ENCODE data around the gene MFN2.
A peak's percentile ranks its signal among the peaks of the same experiment; 100 is the strongest.

Gene MFN2

DNA sequence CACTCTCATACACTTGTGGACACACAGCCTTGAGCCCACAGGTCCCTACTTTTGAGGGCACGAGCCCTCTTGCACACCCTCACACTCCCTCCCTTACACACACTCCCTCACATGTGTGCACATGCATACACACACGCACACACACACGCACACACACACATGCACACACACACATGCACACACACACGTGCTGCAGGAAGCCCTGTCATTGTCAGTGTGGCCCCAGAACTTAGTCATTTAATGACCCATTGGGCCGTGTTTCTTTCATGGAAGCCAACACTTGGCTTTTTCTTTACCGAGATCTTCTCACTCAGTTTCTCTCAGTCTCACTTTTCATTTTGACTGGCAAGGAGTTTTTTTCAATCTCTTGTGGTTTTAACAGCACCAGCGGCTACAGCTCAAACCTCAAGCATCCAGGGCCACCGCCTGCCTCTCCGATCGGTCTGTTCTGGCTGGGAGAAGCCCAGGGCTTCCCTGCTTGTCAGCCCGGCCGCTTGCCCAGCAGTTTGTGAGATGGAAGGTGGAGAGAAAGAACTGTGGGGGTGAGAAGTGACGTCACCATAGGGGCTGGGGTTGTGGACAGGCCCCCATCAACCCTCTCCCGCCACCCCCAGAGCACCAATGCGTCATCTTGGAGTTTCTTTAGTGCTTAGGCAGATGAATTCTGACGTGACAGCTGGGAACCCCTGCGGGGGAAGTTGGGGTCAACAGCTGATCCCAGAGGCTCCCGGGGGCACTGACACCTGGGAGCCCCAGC lies 67.1 kb downstream of the MFN2 start:
- peaks cover 32% of the 10 kb centered on the region for H3K27me3 Mint-ChIP-seq
- no peak overlapping the region for H3K27ac Mint-ChIP-seq
- CTCF ChIA-PET, result interaction anchor here (0.6 to 2.5 kb wide), 4 partner anchors 10 to 32 kb away, joined by 3 to 12 read pairs (median 4); no protein-coding TSS in a partner anchor
- no peak overlapping the region for H3K4me3 Mint-ChIP-seq
- H3K4me1 Mint-ChIP-seq, result peaks cover 9% of the 10 kb centered on the region
- DNase-seq, result peak; percentile 75
- no peaks in the 10 kb centered on the region for H3K36me3 Mint-ChIP-seq
- H3K9me3 Mint-ChIP-seq, result no peaks in the 10 kb centered on the region

DNA sequence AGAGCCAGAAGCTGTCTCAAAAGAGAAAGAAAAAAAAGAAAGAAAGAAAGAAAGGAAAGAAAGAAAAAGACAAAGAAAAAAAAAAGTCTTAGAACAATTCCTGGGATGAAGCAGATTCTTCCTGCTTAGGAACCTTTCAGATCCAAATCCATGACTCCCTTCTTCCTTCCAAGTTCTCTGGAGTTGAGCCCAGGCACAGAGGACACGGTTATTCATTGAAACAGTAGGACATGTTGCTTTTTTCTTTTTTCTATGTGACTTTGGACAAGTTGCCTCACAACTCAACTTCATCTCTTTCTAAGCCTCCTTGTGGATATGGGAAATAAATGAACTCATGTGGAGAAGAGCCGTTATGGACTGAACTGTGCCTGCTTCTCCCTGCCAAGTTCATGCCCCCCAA lies 68.1 kb downstream of the MFN2 start:
- Mint-ChIP-seq H3K4me1 (peaks cover 16% of the 10 kb centered on the region), H3K4me3 (no peak overlapping the region), H3K27ac (no peak overlapping the region), H3K9me3 (no peaks in the 10 kb centered on the region), H3K36me3 (no peaks in the 10 kb centered on the region), H3K27me3 (peaks cover 37% of the 10 kb centered on the region)
- no peak for DNase-seq
- CTCF ChIA-PET, result no interaction called here

- CTCF ChIA-PET, result interaction anchor here (0.6 to 2.2 kb wide), 4 partner anchors 14 to 31 kb away, joined by 3 to 9 read pairs (median 5); partner anchors contain the start of gene TNFRSF8
- DNase-seq, result no peak
- no peaks in the 10 kb centered on the region for H3K36me3 Mint-ChIP-seq
- H3K27ac Mint-ChIP-seq, result no peak overlapping the region
- peaks cover 30% of the 10 kb centered on the region for H3K27me3 Mint-ChIP-seq
- peaks cover 16% of the 10 kb centered on the region for H3K4me1 Mint-ChIP-seq
- H3K9me3 Mint-ChIP-seq, result no peaks in the 10 kb centered on the region
- no peak overlapping the region for H3K4me3 Mint-ChIP-seq
Observed at GRCh38 chr1:12049616-12050015, 69.4 kb downstream of the MFN2 start.

- H3K9me3 Mint-ChIP-seq, result no peaks in the 10 kb centered on the region
- no peaks in the 10 kb centered on the region for H3K36me3 Mint-ChIP-seq
- no peak overlapping the region for H3K4me3 Mint-ChIP-seq
- H3K27me3 Mint-ChIP-seq, result peaks cover 17% of the 10 kb centered on the region
- CTCF ChIA-PET, result interaction anchor here (1.7 kb wide), 2 partner anchors 14 to 28 kb away, joined by 3 to 6 read pairs; no protein-coding TSS in a partner anchor
- DNase-seq, result no peak
- H3K27ac Mint-ChIP-seq, result peak overlapping the region; percentile 31
- peaks cover 14% of the 10 kb centered on the region for H3K4me1 Mint-ChIP-seq
Observed at GRCh38 chr1:12051361-12051760, 71.1 kb downstream of the MFN2 start.

DNA sequence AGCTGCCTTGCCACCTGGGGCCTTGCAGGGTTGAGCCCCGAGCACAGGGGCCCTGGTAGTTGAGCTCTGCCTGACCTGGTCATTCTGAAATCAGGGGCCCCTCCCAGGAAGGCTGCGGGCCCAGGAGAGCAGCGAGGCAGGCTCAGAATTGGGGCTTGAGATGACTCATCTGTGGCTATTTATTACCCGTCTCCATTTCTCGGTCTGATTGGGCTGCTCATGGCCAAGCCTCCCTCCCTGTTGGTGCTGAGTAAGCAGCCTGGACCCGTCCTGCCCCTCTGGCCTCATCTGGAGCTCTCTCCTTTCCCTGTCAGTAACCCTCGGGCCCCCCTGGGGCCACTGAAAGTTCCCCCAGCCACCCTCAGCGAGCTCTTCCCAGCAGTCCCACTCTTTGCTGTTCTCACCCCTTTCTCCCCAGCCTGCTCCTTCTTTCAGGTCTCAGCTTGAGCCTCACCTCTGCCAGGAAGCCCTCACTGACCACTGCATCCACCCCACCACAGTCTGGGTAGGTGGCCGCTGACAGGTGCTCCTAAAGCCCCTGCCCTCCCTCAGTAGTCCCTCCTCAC lies 71.8 kb downstream of the MFN2 start:
- peak overlapping the region; percentile 19 for H3K27ac Mint-ChIP-seq
- peaks cover 14% of the 10 kb centered on the region for H3K4me1 Mint-ChIP-seq
- no peaks in the 10 kb centered on the region for H3K36me3 Mint-ChIP-seq
- no peak for DNase-seq
- H3K9me3 Mint-ChIP-seq, result no peaks in the 10 kb centered on the region
- H3K27me3 Mint-ChIP-seq, result peaks cover 15% of the 10 kb centered on the region
- no peak overlapping the region for H3K4me3 Mint-ChIP-seq
- CTCF ChIA-PET, result interaction anchor here (1.7 kb wide), 2 partner anchors 14 to 27 kb away, joined by 3 to 6 read pairs; no protein-coding TSS in a partner anchor

- Mint-ChIP-seq H3K36me3 (no peaks in the 10 kb centered on the region), H3K4me1 (peaks cover 14% of the 10 kb centered on the region), H3K9me3 (no peaks in the 10 kb centered on the region), H3K4me3 (no peak overlapping the region), H3K27ac (no peak overlapping the region), H3K27me3 (peaks cover 15% of the 10 kb centered on the region)
- CTCF ChIA-PET, result interaction anchor here (1.1 to 1.7 kb wide), 2 partner anchors 15 to 37 kb away, joined by 3 read pairs; no protein-coding TSS in a partner anchor
- no peak for DNase-seq
Observed at GRCh38 chr1:12052997-12053686, 72.9 kb downstream of the MFN2 start.

DNA sequence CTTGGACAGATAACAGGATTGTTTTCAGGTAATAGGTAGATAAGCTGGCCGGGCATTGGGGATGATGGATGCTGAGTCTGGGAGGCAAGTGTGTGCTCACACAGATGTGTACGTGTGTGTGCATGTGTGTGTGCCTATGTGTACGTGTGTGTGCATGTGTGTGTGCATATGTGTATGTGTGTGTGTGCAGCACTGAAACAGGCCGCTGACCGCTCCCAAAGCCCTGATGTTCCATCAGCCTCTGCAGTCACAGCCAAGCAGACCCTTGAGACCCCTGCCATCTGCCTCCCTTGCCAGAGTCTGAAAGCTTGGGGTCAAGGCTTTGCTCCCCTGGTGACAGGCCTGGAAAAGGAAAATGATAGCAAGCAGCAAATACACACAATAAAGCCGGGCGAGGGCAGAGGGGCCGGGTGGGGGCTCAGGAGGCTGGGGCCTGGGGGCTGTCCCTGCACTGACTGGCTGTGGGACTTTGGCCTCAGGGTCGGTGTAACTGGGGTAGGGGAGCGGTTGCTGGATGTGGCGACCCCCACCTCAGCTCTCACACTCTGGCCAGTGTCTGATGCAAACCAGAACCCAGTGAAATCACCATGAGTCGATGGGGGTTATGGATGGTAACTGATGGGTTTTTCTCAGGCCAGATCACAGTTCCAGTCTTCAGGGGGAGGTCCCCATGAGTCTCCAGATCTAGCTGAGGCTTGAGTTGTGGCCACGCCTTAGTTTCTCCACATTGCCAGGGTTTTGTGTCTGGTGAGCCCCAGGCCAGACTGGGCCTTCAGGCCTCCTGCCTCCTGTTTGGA lies 73.7 kb downstream of the MFN2 start:
- no peak overlapping the region for H3K27ac Mint-ChIP-seq
- DNase-seq, result no peak
- no peaks in the 10 kb centered on the region for H3K36me3 Mint-ChIP-seq
- no peaks in the 10 kb centered on the region for H3K9me3 Mint-ChIP-seq
- H3K4me3 Mint-ChIP-seq, result no peak overlapping the region
- CTCF ChIA-PET, result interaction anchor here (1.1 kb wide), 1 partner anchor 38 kb away, joined by 3 read pairs; no protein-coding TSS in a partner anchor
- H3K4me1 Mint-ChIP-seq, result peaks cover 14% of the 10 kb centered on the region
- peaks cover 22% of the 10 kb centered on the region for H3K27me3 Mint-ChIP-seq

- no peak overlapping the region for H3K4me3 Mint-ChIP-seq
- peaks cover 22% of the 10 kb centered on the region for H3K4me1 Mint-ChIP-seq
- no peak overlapping the region for H3K27ac Mint-ChIP-seq
- DNase-seq, result no peak
- CTCF ChIA-PET, result interaction anchor here (0.8 to 1.2 kb wide), 2 partner anchors 11 to 16 kb away, joined by 3 read pairs; no protein-coding TSS in a partner anchor
- peaks cover 31% of the 10 kb centered on the region for H3K27me3 Mint-ChIP-seq
- H3K9me3 Mint-ChIP-seq, result no peaks in the 10 kb centered on the region
- no peaks in the 10 kb centered on the region for H3K36me3 Mint-ChIP-seq
Observed at GRCh38 chr1:12055259-12055658, 75.0 kb downstream of the MFN2 start.

DNA sequence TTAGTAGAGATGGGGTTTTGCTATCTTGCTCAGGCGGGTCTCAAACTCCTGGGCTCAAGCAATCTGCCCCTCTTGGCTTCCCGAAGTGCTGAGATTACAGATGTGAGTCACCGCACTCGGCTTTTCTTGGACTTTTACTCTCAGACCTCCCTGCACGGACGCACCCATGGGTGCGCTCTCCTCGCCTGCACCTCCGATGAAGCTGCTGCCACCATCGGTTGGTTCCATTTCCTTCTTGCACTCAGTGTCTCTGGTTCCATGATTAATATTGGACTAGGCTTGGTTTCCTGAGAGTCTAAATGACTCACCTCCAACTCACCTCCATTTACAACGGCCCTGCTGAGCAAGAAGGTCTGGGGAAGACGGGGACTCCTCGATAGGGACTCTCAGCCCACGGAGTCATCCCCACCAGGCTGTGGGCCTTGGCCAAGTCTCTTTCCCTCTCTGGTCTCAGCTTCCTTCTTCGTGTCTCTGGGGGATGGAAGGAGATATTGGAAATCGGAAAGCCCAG lies 76.1 kb downstream of the MFN2 start:
- Mint-ChIP-seq H3K27ac (no peak overlapping the region), H3K4me1 (peaks cover 22% of the 10 kb centered on the region), H3K9me3 (no peaks in the 10 kb centered on the region), H3K4me3 (no peak overlapping the region), H3K27me3 (peaks cover 37% of the 10 kb centered on the region), H3K36me3 (no peaks in the 10 kb centered on the region)
- no peak for DNase-seq
- CTCF ChIA-PET, result interaction anchor here (0.9 to 1.3 kb wide), 2 partner anchors 10 to 23 kb away, joined by 3 to 4 read pairs; no protein-coding TSS in a partner anchor

- Mint-ChIP-seq H3K27ac (no peak overlapping the region), H3K36me3 (no peaks in the 10 kb centered on the region), H3K4me1 (peaks cover 14% of the 10 kb centered on the region), H3K9me3 (no peaks in the 10 kb centered on the region), H3K27me3 (peaks cover 42% of the 10 kb centered on the region), H3K4me3 (no peak overlapping the region)
- CTCF ChIA-PET, result interaction anchor here (0.9 to 1.0 kb wide), 2 partner anchors 11 to 22 kb away, joined by 4 to 5 read pairs; no protein-coding TSS in a partner anchor
- DNase-seq, result no peak
Observed at GRCh38 chr1:12057382-12057781, 77.1 kb downstream of the MFN2 start.

DNA sequence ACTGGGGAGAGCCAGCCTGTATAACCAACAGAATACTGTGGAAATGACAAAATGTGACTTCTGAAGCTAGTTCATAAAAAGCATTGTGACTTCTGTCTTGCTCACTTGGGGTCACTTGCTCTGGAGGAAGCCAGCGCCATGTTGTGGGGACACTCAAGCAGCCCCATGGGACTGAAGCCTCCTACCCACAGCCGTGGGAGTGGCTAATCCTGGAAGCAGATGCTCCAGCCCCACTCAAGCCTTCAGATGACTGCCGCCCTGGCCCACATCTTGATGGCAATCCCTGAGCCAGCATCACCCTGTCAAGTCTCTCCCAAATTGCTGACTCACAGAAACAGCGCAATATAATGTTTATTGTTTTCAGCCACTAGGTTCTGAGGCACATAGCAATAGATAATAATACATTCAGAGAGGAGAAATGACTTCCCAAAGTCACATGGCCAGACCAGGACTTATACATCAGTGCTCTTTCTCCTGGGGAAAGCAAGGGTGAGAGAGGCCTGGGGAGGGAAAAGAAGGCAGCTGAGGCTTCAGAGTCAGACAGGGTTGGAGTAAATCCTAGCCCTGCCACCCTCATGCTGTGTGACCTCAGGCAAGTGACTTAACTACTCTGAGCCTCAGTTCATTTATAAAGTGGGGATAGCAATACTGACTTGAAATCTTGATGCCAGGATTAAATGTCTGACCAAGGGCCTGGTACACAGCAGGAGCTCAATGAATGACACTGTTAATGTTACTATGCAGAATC lies 77.9 kb downstream of the MFN2 start:
- Mint-ChIP-seq H3K9me3 (no peaks in the 10 kb centered on the region), H3K27me3 (peaks cover 43% of the 10 kb centered on the region), H3K4me3 (no peak overlapping the region), H3K36me3 (no peaks in the 10 kb centered on the region), H3K27ac (no peak overlapping the region), H3K4me1 (peaks cover 12% of the 10 kb centered on the region)
- CTCF ChIA-PET, result interaction anchor here (1.0 kb wide), 1 partner anchor 22 kb away, joined by 5 read pairs; no protein-coding TSS in a partner anchor
- no peak for DNase-seq

- peaks cover 54% of the 10 kb centered on the region for H3K27me3 Mint-ChIP-seq
- DNase-seq, result no peak
- H3K36me3 Mint-ChIP-seq, result no peaks in the 10 kb centered on the region
- no peak overlapping the region for H3K27ac Mint-ChIP-seq
- CTCF ChIA-PET, result interaction anchor here (0.7 kb wide), 1 partner anchor 21 kb away, joined by 3 read pairs; no protein-coding TSS in a partner anchor
- H3K4me1 Mint-ChIP-seq, result peaks cover 22% of the 10 kb centered on the region
- no peaks in the 10 kb centered on the region for H3K9me3 Mint-ChIP-seq
- H3K4me3 Mint-ChIP-seq, result no peak overlapping the region
Observed at GRCh38 chr1:12059226-12059625, 79.0 kb downstream of the MFN2 start.
